ENCODE measurements around the gene MTMR12.

Gene MTMR12

GRCh38 chr5:32190095-32190494, 122.6 kb downstream of the MTMR12 start:
- DNase-seq (ENCODE audit: low read depth): no peak

DNA sequence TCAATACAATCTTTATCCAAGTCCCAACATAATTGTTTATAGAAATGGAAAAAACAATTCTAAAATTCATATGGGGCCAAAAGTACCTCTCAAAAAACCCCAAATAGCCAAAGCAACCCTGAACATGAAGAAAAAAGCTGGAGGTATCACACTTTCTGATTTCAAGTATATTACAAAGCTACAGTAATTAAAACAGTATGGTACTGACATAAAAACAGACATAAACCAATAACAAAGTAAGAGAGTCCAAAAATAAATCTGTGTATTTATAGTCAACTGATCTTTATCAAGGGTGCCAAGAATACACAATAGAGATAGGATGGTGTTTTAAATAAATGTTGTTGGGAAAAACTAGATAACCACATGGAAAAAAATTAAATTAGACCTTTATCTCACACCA, 125.1 kb downstream of the MTMR12 start:
- DNase-seq (ENCODE audit: low read depth): no peak

GRCh38 chr5:32182463-32183063, 130.2 kb downstream of the MTMR12 start:
- no peak for DNase-seq (ENCODE audit: low read depth)

Measured in stimulated activated CD8-positive, alpha-beta memory T cell treated with anti-CD3 and anti-CD28 coated beads, Interleukin-15, amount 100 ng/mL, for 1 hour (primary cell).